ENCODE measurements around the gene MSMB. TPM values are rescaled to one million over a fixed set of nuclear protein-coding genes. Genes with fewer than 3 reads are reported as not detected.

MSMB gene
- total RNA-seq, 1 donor from 2014 or later, result 5.6 TPM

Other genes starting within 250 kb of the MSMB start
- gene AGAP4, start 198.8 kb downstream of the MSMB start, total RNA-seq (ENCODE audit: low replicate concordance), result 13.5 and 27.0 TPM in 2 replicates
- 62.0 and 65.0 TPM in 2 replicates for gene TIMM23, start 73.8 kb downstream of the MSMB start, total RNA-seq (ENCODE audit: low replicate concordance)
- gene NCOA4, start 15.6 kb downstream of the MSMB start, total RNA-seq (ENCODE audit: low replicate concordance), result 105 and 135 TPM in 2 replicates
- not detected in 2 replicates for gene ANTXRL, start 240.7 kb upstream of the MSMB start, total RNA-seq (ENCODE audit: low replicate concordance)

Measured in type B pancreatic cell (in vitro differentiated cells).